Keratinocyte (primary cell): ENCODE results near the gene LRRC52.

ENCODE experiments used
- CTCF ChIP-seq, 3 experiments: IDR thresholded peaks in 1 of 3; conservative IDR thresholded peaks in 1 of 3; optimal IDR thresholded peaks in 1 of 3; 2 replicates in 2 of 3; 3 replicates in 1 of 3; pipeline versions ENCODE3 to v1.5.1; 2011; ENCODE audit warnings: low read length in 3 of 3, mild to moderate bottlenecking in 3 of 3, moderate library complexity in 2 of 3, control low read depth in 1 of 3, inconsistent platforms in 1 of 3; ENCODE audit not compliant: insufficient read depth in 2 of 3; ENCODE audit errors: extremely low read depth in 1 of 3
- EZH2 ChIP-seq: IDR thresholded peaks from one replicate; pipeline ENCODE4 v1.6.1; 2012; ENCODE audit warnings: inconsistent platforms, mild to moderate bottlenecking, low read length, moderate library complexity

GRCh38 chr1:165539908-165540307, 3.9 kb upstream of the LRRC52 start:
- TF ChIP-seq CTCF (optimal IDR thresholded peaks at IDR 0.05 in 1 of 3, IDR thresholded peaks at IDR 0.05 in 1 of 3, conservative IDR thresholded peaks at IDR 0.05 in 1 of 3; ENCODE audit: extremely low read depth in 1 of 3, insufficient read depth in 2 of 3, low read length in 3 of 3) (no peak), EZH2 (no peak)
